GM12878 (cell line): ENCODE data around the gene GSTM4. TPM values are rescaled to one million over a fixed set of nuclear protein-coding genes. Genes with fewer than 3 reads are reported as not detected.

ENCODE experiments used
- ATF3 ChIP-seq: IDR thresholded peaks from 2 replicates; pipeline ENCODE4 v1.6.1; 2011; ENCODE audit warnings: low read depth, mild to moderate bottlenecking, low read length, moderate library complexity, borderline replicate concordance; ENCODE audit errors: extremely low read depth
- BACH1 ChIP-seq: fragments of 450-650 bp; IDR thresholded peaks from 2 replicates; pipeline ENCODE4 v1.6.1; 2017; ENCODE audit warnings: mild to moderate bottlenecking, borderline replicate concordance
- BCL11A ChIP-seq: IDR thresholded peaks from 2 replicates; pipeline ENCODE4 v1.6.1; 2011; ENCODE audit warnings: low read depth, low read length
- CBX5 ChIP-seq: sonication (generic); IDR thresholded peaks from 2 replicates; pipeline ENCODE4 v1.6.1; 2016; ENCODE audit warnings: low read depth, moderate library complexity, mild to moderate bottlenecking, inconsistent platforms
- DPF2 ChIP-seq: fragments of 450-650 bp; IDR thresholded peaks from 2 replicates; pipeline ENCODE4 v1.6.1; 2017; ENCODE audit warnings: mild to moderate bottlenecking
- E2F4 ChIP-seq: IDR thresholded peaks from 2 replicates; pipeline ENCODE4 v1.6.1; 2012; ENCODE audit warnings: low read depth, low read length, improper control_type of control experiment
- HDGF ChIP-seq: fragments of 450-650 bp; IDR thresholded peaks from 2 replicates; pipeline ENCODE4 v1.6.1; 2016; ENCODE audit warnings: antibody characterized with exemption
- IRF4 ChIP-seq: IDR thresholded peaks from 2 replicates; pipeline ENCODE4 v1.6.1; 2011; ENCODE audit warnings: low read depth, low read length
- JUNB ChIP-seq: IDR thresholded peaks from 2 replicates; pipeline ENCODE4 v1.6.1; 2016; ENCODE audit warnings: antibody characterized with exemption, mild to moderate bottlenecking
- LARP7 ChIP-seq: fragments of 450-650 bp; IDR thresholded peaks from 2 replicates; pipeline ENCODE4 v1.6.1; 2017; ENCODE audit warnings: mild to moderate bottlenecking
- MTA2 ChIP-seq: fragments of 450-650 bp; IDR thresholded peaks from 2 replicates; pipeline ENCODE4 v1.6.1; 2016; ENCODE audit warnings: low read depth, mild to moderate bottlenecking, moderate library complexity
- MTA3 ChIP-seq: IDR thresholded peaks from 2 replicates; pipeline ENCODE4 v1.6.1; 2012; ENCODE audit warnings: low read length, inconsistent platforms, borderline replicate concordance
- NFIC ChIP-seq: IDR thresholded peaks from 2 replicates; pipeline ENCODE4 v1.6.1; 2012; ENCODE audit warnings: low read depth, mild to moderate bottlenecking, inconsistent platforms, low read length, moderate library complexity
- NR2C2 ChIP-seq: IDR thresholded peaks from 2 replicates; pipeline ENCODE4 v1.6.1; 2011; ENCODE audit warnings: borderline replicate concordance, low read depth; ENCODE audit not compliant: control insufficient read depth, insufficient read length
- NRF1 ChIP-seq: conservative IDR thresholded peaks from 2 replicates; pipeline ENCODE4 v1.6.1; 2011; ENCODE audit warnings: mild to moderate bottlenecking, low read depth, low read length, improper control_type of control experiment
- PAX8 ChIP-seq: fragments of 450-650 bp; IDR thresholded peaks from 2 replicates; pipeline ENCODE4 v1.6.1; 2017; ENCODE audit warnings: mild to moderate bottlenecking, moderate library complexity
- POLR2A ChIP-seq: IDR thresholded peaks from 2 replicates; pipeline ENCODE4 v1.6.1; 2011; ENCODE audit warnings: low read depth, mild to moderate bottlenecking, low read length
- POU2F2 ChIP-seq: IDR thresholded peaks from 3 replicates; pipeline ENCODE4 v1.6.1; 2011; ENCODE audit warnings: low read depth, mild to moderate bottlenecking, low read length, borderline replicate concordance
- RB1 ChIP-seq: fragments of 450-650 bp; formaldehyde crosslinking; IDR thresholded peaks from 2 replicates; pipeline ENCODE4 v1.6.1; 2017; ENCODE audit warnings: mild to moderate bottlenecking, borderline replicate concordance
- SKIL ChIP-seq: fragments of 450-650 bp; IDR thresholded peaks from 2 replicates; pipeline ENCODE4 v1.6.1; 2017; ENCODE audit warnings: mild to moderate bottlenecking, low read depth, inconsistent platforms; ENCODE audit not compliant: poor library complexity, severe bottlenecking
- SMAD1 ChIP-seq: fragments of 450-650 bp; IDR thresholded peaks from 2 replicates; pipeline ENCODE4 v1.6.1; 2018; ENCODE audit warnings: mild to moderate bottlenecking, low read depth; ENCODE audit not compliant: partially characterized antibody
- SMAD5 ChIP-seq: IDR thresholded peaks from 2 replicates; pipeline ENCODE4 v1.6.1; 2016; ENCODE audit warnings: antibody characterized with exemption, low read depth
- SPI1 ChIP-seq: IDR thresholded peaks from 2 replicates; pipeline ENCODE4 v1.6.1; 2011; ENCODE audit warnings: low read depth, mild to moderate bottlenecking, low read length, moderate library complexity, borderline replicate concordance; ENCODE audit not compliant: insufficient read depth
- SREBF1 ChIP-seq: IDR thresholded peaks from 2 replicates; pipeline ENCODE4 v1.6.1; 2012; ENCODE audit warnings: mild to moderate bottlenecking, low read length
- SREBF2 ChIP-seq: IDR thresholded peaks from 2 replicates; pipeline ENCODE4 v1.6.1; 2012; ENCODE audit warnings: mild to moderate bottlenecking, low read length
- SUPT20H ChIP-seq: IDR thresholded peaks from 2 replicates; pipeline ENCODE4 v1.6.1; 2011; ENCODE audit warnings: low read depth, mild to moderate bottlenecking, low read length, moderate library complexity, borderline replicate concordance; ENCODE audit not compliant: control insufficient read depth
- WRNIP1 ChIP-seq: IDR thresholded peaks from 2 replicates; pipeline ENCODE4 v1.6.1; 2011; ENCODE audit warnings: low read depth, low read length, improper control_type of control experiment, borderline replicate concordance
- ZBTB33 ChIP-seq: fragments of 450-650 bp; IDR thresholded peaks from 2 replicates; pipeline ENCODE4 v1.6.1; 2017; ENCODE audit warnings: mild to moderate bottlenecking
- polyA plus RNA-seq, 11 experiments: library from polyadenylated mRNA; depleted of rRNA in 4 of 11; unstranded in 6 of 11; stranded (reverse) in 5 of 11; fragments of >200 nt; fragmentation: Nextera tagmentation in 4 of 11; fragmentation: Illumina TruSeq in 1 of 11; extraction: Ambion mirVana in 4 of 11; extraction: Trizol in 1 of 11; gene quantifications; 1 replicate in 1 of 11; 2 replicates in 10 of 11; pipeline versions ENCODE4 v1.2.1 to v1.2.3, GENCODE V29; 2011 to 2016; ENCODE audit warnings: inconsistent platforms in 2 of 11, missing spikeins in 2 of 11, low read depth in 1 of 11
- total RNA-seq, 4 experiments: library from RNA; depleted of rRNA in 3 of 4; stranded (reverse); fragments of >200 nt in 3 of 4; fragmentation: Illumina TruSeq in 1 of 4; extraction: Trizol in 1 of 4; gene quantifications; 2 replicates each; pipeline versions ENCODE4 v1.2.1 to v1.2.3, GENCODE V29; 2013 to 2021

GSTM4 gene
- total and polyA plus RNA-seq, 10 of the 15 experiments (the other 5 are each of a cell fraction or from before 2014, with no cell fraction given) = 14.3 to 37.2 (median 23.0) TPM

GRCh38 chr1:109655615-109656519 lies at the start of gene GSTM4 (continued):
- TF ChIP-seq NFIC (no peak), MTA2 (peak; percentile 28; the same call in 1 of the 2 replicates), SKIL (no peak), RB1 (peak; percentile 73; the same call in 1 of the 2 replicates), SREBF1 (no peak), BACH1 (peak; percentile 15; the same call in 1 of the 2 replicates), JUNB (no peak), IRF4 (no peak), HDGF (peak; percentile 80), NR2C2 (no peak), POU2F2 (no peak), SMAD1 (no peak), BCL11A (no peak), POLR2A (peak; percentile 77), E2F4 (no peak), MTA3 (no peak), PAX8 (no peak), SPI1 (peak; percentile 1; the same call in 1 of the 2 replicates), ATF3 (no peak), SUPT20H (no peak), SREBF2 (no peak), WRNIP1 (no peak), LARP7 (no peak; the same call in 1 of the 2 replicates), CBX5 (no peak), NRF1 (no peak), DPF2 (peak; percentile 70), SMAD5 (peak; percentile 51; the same call in 1 of the 2 replicates), ZBTB33 (no peak)
